22Rv1 (cell line): ENCODE data around the gene NUDT8.
"Not testable (repeated sequence)": the region's sequence is repeated elsewhere in the genome, so short reads cannot be mapped to it uniquely, and the experiment has no call there.

Experiments used
- H3K27ac ChIP-seq: fragments of 450-650 bp; 2 replicates; pipeline ENCODE4 v1.5.1; 2017
- CTCF ChIP-seq: fragments of 450-650 bp; IDR thresholded peaks from 2 replicates; pipeline ENCODE4 v1.5.1; 2017; ENCODE audit warnings: mild to moderate bottlenecking
- ZFX ChIP-seq: fragments of 450-650 bp; IDR thresholded peaks from 2 replicates; pipeline ENCODE4 v1.6.1; 2017; ENCODE audit warnings: antibody characterized with exemption, borderline replicate concordance

The NUDT8 gene

DNA sequence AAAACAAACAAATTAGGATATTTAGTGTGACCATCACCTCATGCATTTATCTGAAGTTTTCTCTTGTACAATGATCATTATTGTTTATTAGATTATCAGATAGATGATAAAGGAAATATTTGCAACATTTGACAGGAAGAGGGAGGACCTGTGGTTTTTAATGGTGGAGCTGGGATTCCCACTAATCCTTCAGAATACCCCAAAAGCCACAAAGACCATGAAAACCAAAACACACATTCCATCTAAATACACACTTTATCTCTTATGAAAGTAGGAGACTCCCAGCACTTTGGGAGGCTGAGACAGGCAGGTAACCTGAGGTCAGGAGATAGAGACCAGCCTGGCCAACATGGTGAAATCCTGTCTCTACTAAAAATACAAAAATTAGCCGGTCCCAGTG lies 30.6 kb downstream of the NUDT8 start:
- no peak for TF ChIP-seq ZFX
- no peak for TF ChIP-seq CTCF
- no peak overlapping the region for H3K27ac ChIP-seq

- H3K27ac ChIP-seq: not testable (repeated sequence)
Measured at GRCh38 chr11:67597963-67598362, 31.8 kb downstream of the NUDT8 start.

GRCh38 chr11:67597458-67597857 lies 32.3 kb downstream of the NUDT8 start:
- not testable (repeated sequence) for H3K27ac ChIP-seq

GRCh38 chr11:67596753-67597300 lies 32.9 kb downstream of the NUDT8 start:
- TF ChIP-seq CTCF (no peak), ZFX (no peak)
- no peak overlapping the region for H3K27ac ChIP-seq

- TF ChIP-seq ZFX: no peak
- TF ChIP-seq CTCF: no peak
- no peak overlapping the region for H3K27ac ChIP-seq
Measured at GRCh38 chr11:67594480-67594879, 35.3 kb downstream of the NUDT8 start.

GRCh38 chr11:67593565-67593905 lies 36.2 kb downstream of the NUDT8 start:
- no peak overlapping the region for H3K27ac ChIP-seq
- no peak for TF ChIP-seq CTCF
- no peak for TF ChIP-seq ZFX

DNA sequence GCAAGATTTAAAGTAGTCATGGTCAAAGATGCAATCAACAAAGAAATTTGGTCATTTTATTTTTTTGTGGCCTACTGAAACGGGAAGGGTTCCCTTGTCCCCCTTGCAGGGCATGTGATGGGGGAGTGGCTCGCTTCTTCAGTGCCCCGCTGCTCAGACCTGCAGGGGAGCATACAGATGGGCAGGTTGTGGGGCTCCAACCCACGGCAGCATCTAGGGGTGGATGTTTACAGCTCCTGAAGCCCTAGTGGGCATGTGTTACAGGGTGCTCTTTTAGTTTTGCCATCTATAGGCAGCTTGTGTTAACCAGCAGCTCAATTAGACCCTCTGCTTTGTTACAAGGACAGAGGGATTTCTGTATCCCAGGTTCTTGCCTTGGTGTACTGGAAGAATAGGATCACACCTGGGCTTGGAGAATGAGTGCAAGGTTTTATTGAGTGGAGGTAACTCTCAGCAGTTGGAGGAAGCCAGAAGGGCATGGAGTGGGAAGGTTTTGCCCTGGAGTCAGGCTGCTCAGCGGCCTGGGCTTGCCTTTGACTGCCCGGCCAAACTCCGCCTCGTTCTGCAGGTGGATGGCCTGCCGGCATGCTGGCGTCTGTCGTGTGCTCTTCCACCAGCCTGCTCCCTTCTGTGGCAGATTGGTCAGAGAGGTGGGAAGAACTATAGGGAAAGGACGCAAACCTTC lies 36.7 kb downstream of the NUDT8 start:
- no peak overlapping the region for H3K27ac ChIP-seq

GRCh38 chr11:67588899-67589415 lies 40.8 kb downstream of the NUDT8 start:
- H3K27ac ChIP-seq: not testable (repeated sequence)

More for the DNA sequence above, 36.7 kb downstream of the NUDT8 start:
- TF ChIP-seq ZFX: no peak
- no peak for TF ChIP-seq CTCF

DNA sequence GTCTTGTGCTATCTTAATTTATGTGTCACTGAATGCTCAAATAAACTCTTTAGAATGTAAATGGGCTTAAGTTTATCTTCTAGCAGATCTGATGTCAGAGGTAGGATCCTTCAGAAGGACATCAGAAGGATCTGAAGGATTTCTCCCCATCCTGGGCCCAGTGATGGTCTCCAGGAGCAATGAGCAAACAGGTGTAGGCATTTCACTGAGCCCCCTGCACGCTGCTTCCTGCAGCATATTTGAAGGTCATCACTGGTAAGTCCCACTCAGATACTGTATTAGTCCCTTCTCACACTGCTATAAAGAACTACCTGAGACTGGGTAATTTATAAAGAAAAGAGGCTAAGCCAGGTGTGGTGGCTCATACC lies 41.6 kb downstream of the NUDT8 start:
- H3K27ac ChIP-seq: no peak overlapping the region
- TF ChIP-seq CTCF: no peak
- no peak for TF ChIP-seq ZFX
